ENCODE results near the gene GRM3. TPM values are rescaled to one million over a fixed set of nuclear protein-coding genes. Genes with fewer than 3 reads are reported as not detected.

The GRM3 gene
- total RNA-seq, 2 experiments from 2014 or later = not detected

GRCh38 chr7:86768394-86768793 is 124.7 kb downstream of the GRM3 start:
- Mint-ChIP-seq H3K4me1 (ENCODE audit: low read depth) (no peaks in the 10 kb centered on the region), H3K36me3 (ENCODE audit: low read depth) (no peaks in the 10 kb centered on the region), H3K27me3 (no peaks in the 10 kb centered on the region), H3K4me3 (no peak overlapping the region), H3K9me3 (no peaks in the 10 kb centered on the region), H3K27ac (no peak overlapping the region)
- CTCF ChIA-PET = no interaction called here
- POLR2A ChIA-PET = no interaction called here
- intact Hi-C loops (cut with DNase I, micrococcal nuclease) = no loop called here
- TF ChIP-seq CTCF (IDR thresholded peaks at IDR 0.05) = no peak
- Histone ChIP-seq H3K4me3 (ENCODE audit: low read length) (no peak overlapping the region), H3K27me3 (ENCODE audit: control insufficient read depth in 1 of 2, insufficient read depth in 2 of 2, low read length in 2 of 2) (no peaks in the 10 kb centered on the region), H3K27ac (ENCODE audit: low read depth in 1 of 2, low read length in 2 of 2) (no peak overlapping the region), H3K4me1 (ENCODE audit: insufficient read depth, low read length) (no peaks in the 10 kb centered on the region), H3K36me3 (ENCODE audit: insufficient read depth, low read length) (no peaks in the 10 kb centered on the region), H3K9me3 (ENCODE audit: control insufficient read depth in 1 of 2, insufficient read depth in 1 of 2, low read length in 2 of 2) (no peaks in the 10 kb centered on the region)
- DNase-seq (no peak), ATAC-seq (ENCODE audit: poor library complexity) (no peak)

- Histone ChIP-seq H3K36me3 (ENCODE audit: insufficient read depth, low read length) (no peaks in the 10 kb centered on the region), H3K27ac (ENCODE audit: low read depth in 1 of 2, low read length in 2 of 2) (no peak overlapping the region), H3K9me3 (ENCODE audit: control insufficient read depth in 1 of 2, insufficient read depth in 1 of 2, low read length in 2 of 2) (no peaks in the 10 kb centered on the region), H3K4me3 (ENCODE audit: low read length) (no peak overlapping the region), H3K4me1 (ENCODE audit: insufficient read depth, low read length) (no peaks in the 10 kb centered on the region), H3K27me3 (ENCODE audit: control insufficient read depth in 1 of 2, insufficient read depth in 2 of 2, low read length in 2 of 2) (no peaks in the 10 kb centered on the region)
- Mint-ChIP-seq H3K4me1 (ENCODE audit: low read depth) (no peaks in the 10 kb centered on the region), H3K27ac (no peak overlapping the region), H3K27me3 (no peaks in the 10 kb centered on the region), H3K9me3 (no peaks in the 10 kb centered on the region), H3K4me3 (no peak overlapping the region), H3K36me3 (ENCODE audit: low read depth) (no peaks in the 10 kb centered on the region)
- CTCF ChIA-PET = no interaction called here
- intact Hi-C loops (cut with DNase I, micrococcal nuclease) = no loop called here
- no peak for DNase-seq
- no peak for ATAC-seq (ENCODE audit: poor library complexity)
- POLR2A ChIA-PET = no interaction called here
- TF ChIP-seq CTCF (IDR thresholded peaks at IDR 0.05) = no peak
These were observed 125.5 kb downstream of the GRM3 start for GRCh38 chr7:86768967-86769760.

GRCh38 chr7:86773309-86773708 is 129.6 kb downstream of the GRM3 start:
- no peaks in the 10 kb centered on the region for H3K9me3 Mint-ChIP-seq
- no peak overlapping the region for H3K27ac Mint-ChIP-seq
- H3K4me1 ChIP-seq (ENCODE audit: insufficient read depth, low read length) = no peaks in the 10 kb centered on the region
- no peaks in the 10 kb centered on the region for H3K27me3 ChIP-seq (ENCODE audit: control insufficient read depth in 1 of 2, insufficient read depth in 2 of 2, low read length in 2 of 2)
- no peaks in the 10 kb centered on the region for H3K9me3 ChIP-seq (ENCODE audit: control insufficient read depth in 1 of 2, insufficient read depth in 1 of 2, low read length in 2 of 2)
- no peaks in the 10 kb centered on the region for H3K27me3 Mint-ChIP-seq
- H3K27ac ChIP-seq (ENCODE audit: low read depth in 1 of 2, low read length in 2 of 2) = no peak overlapping the region
- no peak for TF ChIP-seq CTCF (IDR thresholded peaks at IDR 0.05)
- ChIA-PET CTCF (no interaction called here), POLR2A (no interaction called here)
- H3K36me3 ChIP-seq (ENCODE audit: insufficient read depth, low read length) = no peaks in the 10 kb centered on the region
- H3K36me3 Mint-ChIP-seq (ENCODE audit: low read depth) = no peaks in the 10 kb centered on the region
- intact Hi-C loops (cut with DNase I, micrococcal nuclease) = no loop called here
- no peak overlapping the region for H3K4me3 ChIP-seq (ENCODE audit: low read length)
- no peak overlapping the region for H3K4me3 Mint-ChIP-seq
- H3K4me1 Mint-ChIP-seq (ENCODE audit: low read depth) = no peaks in the 10 kb centered on the region
- no peak for ATAC-seq (ENCODE audit: poor library complexity)
- DNase-seq = no peak

Measured in CD4-positive, alpha-beta T cell (primary cell).